PC-9 (cell line): ENCODE results near the gene POU5F1.

Experiments
- EZH2 ChIP-seq: fragments of 200-600 bp; sonication (generic); IDR thresholded peaks from 2 replicates; pipeline ENCODE4 v1.8.0; 2017; ENCODE audit warnings: antibody characterized with exemption, low read depth
- TF ChIP-seq, protein P1 (sequence below): fragments of 200-600 bp; sonication (generic); conservative IDR thresholded peaks from 2 replicates; pipeline ENCODE4 v1.6.1; 2017; ENCODE audit warnings: mixed run types, antibody characterized with exemption, mild to moderate bottlenecking, moderate library complexity

DNA sequence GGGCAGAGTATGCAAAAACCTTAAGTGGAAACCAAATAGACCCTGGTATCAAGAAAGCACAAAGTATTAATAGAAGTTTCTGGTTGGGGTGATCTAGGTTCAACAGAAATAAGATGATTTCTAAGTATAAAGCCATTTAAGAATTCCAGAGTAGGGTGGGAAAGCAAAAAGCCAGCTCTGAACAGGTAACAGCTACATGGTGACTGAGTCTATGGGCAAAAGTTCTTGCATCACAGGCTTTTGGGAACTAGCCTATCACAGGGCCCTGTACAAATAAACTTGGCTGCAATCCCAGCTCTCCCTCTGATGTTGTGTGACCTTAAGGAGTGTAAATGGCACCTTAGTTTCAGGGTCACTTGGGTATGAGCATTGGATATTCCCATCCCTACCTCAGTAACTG is 6.6 kb downstream of the POU5F1 start:
- TF ChIP-seq, protein P1, sequence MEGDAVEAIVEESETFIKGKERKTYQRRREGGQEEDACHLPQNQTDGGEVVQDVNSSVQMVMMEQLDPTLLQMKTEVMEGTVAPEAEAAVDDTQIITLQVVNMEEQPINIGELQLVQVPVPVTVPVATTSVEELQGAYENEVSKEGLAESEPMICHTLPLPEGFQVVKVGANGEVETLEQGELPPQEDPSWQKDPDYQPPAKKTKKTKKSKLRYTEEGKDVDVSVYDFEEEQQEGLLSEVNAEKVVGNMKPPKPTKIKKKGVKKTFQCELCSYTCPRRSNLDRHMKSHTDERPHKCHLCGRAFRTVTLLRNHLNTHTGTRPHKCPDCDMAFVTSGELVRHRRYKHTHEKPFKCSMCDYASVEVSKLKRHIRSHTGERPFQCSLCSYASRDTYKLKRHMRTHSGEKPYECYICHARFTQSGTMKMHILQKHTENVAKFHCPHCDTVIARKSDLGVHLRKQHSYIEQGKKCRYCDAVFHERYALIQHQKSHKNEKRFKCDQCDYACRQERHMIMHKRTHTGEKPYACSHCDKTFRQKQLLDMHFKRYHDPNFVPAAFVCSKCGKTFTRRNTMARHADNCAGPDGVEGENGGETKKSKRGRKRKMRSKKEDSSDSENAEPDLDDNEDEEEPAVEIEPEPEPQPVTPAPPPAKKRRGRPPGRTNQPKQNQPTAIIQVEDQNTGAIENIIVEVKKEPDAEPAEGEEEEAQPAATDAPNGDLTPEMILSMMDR = no peak
- TF ChIP-seq EZH2 = no peak
